ENCODE data around the gene TRAM1L1.

Gene TRAM1L1

DNA sequence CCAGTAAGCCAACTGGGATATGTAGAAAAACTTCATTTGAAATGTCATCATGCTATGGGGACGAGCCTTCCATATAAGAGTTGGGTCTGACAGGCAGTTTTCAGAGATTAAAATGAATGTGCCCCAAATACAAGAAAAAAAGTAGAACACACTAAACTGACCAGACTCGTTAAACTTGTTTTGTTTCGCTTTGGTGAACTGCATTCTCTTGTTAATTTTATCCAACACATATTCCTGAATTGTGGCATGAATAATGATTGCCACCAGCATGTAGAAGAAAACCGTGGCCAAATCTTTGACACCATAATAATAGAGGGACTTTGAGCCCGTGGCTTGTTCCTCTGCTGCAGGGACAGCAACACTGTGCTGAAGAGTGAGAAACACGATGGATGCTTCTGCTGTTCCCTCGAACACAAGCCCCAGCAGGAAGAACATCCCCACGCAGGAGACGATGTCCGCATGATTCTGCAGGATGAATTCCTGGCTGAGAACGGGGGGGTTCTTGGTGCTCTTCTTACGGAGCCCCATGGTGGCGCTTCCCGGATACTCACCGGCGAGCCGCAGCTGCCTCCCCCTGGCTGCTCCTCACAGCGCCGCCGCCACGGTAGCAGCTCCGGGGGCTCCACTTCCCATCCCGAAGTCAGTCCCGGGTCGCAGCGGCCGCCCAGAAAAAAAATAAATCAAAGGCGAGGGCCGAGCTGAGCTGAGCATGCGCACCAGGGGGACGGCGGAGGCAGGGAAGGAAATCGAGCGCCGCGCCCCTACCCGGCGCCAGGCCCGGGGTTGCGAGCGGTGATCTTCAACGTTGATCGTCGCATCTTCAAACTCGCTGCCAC, at the start of gene TRAM1L1:
Gene TRAM1L1 (minus strand): TSS at position 711 of the 836 bp plus-strand sequence. CDS start 183 bp downstream, at position 528.
- DNase-seq, result peak; percentile 16 to 23

- DNase-seq, result no peak
These were observed 49.0 kb upstream of the TRAM1L1 start for GRCh38 chr4:117134386-117134785.

- no peak for DNase-seq
These were observed 11.5 kb upstream of the TRAM1L1 start for GRCh38 chr4:117096886-117097285.

DNA sequence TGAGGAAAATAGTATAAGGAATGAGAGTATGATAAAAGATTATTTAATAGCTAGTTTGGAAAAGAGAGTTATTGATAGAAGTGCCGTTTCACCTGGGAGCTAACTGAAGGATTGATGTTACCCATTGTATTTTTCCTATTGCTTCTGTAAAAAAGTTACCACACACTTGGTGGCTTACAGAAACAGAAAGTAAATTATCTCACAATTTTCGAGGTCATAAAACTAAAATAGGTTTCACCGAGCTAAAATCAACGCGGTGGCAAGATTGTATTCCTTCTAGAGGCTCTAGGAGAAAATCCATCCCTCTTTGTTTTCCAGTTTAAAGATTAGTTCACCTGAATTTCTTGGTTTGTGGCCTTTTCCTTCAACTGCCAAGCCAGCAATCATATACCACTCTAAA, 11.1 kb upstream of the TRAM1L1 start:
- DNase-seq, result no peak

- no peak for DNase-seq
These were observed 8.2 kb upstream of the TRAM1L1 start for GRCh38 chr4:117093571-117093970.

GRCh38 chr4:117077760-117078159, 7.6 kb downstream of the TRAM1L1 start:
- DNase-seq, result no peak

- no peak for DNase-seq
These were observed 17.3 kb downstream of the TRAM1L1 start for GRCh38 chr4:117068120-117068519.

GRCh38 chr4:117063961-117064696, 21.2 kb downstream of the TRAM1L1 start:
- no peak for DNase-seq

GRCh38 chr4:117042962-117043361, 42.4 kb downstream of the TRAM1L1 start:
- DNase-seq, result no peak
